Muscle of leg (tissue), 11 donors: ENCODE data around the gene KCNQ1OT1. TPM values are rescaled to one million over a fixed set of nuclear protein-coding genes. Genes with fewer than 3 reads are reported as not detected.

ENCODE experiments used
- DNase-seq: peaks from one replicate; pipeline ENCODE4 v3.0.0; 2013
- H3K27ac ChIP-seq: one replicate; pipeline ENCODE4 v1.5.1; 2013; ENCODE audit warnings: mild to moderate bottlenecking, low read length, control low read depth
- H3K27me3 ChIP-seq: one replicate; pipeline ENCODE4 v1.6.1; 2013; ENCODE audit warnings: low read length; ENCODE audit not compliant: control insufficient read depth, insufficient read depth
- H3K36me3 ChIP-seq: one replicate; pipeline ENCODE4 v1.6.1; 2013; ENCODE audit warnings: low read length; ENCODE audit not compliant: control insufficient read depth, insufficient read depth
- H3K4me1 ChIP-seq: one replicate; pipeline ENCODE4 v1.6.1; 2013; ENCODE audit warnings: low read length; ENCODE audit not compliant: control insufficient read depth, insufficient read depth
- H3K4me3 ChIP-seq: one replicate; pipeline ENCODE4 v1.5.1; 2013; ENCODE audit warnings: low read length, control low read depth
- H3K9me3 ChIP-seq: replicated peaks from 2 replicates; pipeline ENCODE4 v1.6.1; 2013; ENCODE audit warnings: low read depth, low read length; ENCODE audit not compliant: control insufficient read depth
- WGBS: methylation state at CpG from one replicate; pipeline ENCODE4 v1.1.5; 2013; ENCODE audit warnings: missing lambda C conversion rate; ENCODE audit not compliant: insufficient coverage; 5-methylcytosine and 5-hydroxymethylcytosine counted together
- polyA plus RNA-seq, 8 donors: library from polyadenylated mRNA; unstranded; fragments of 120-200 nt; gene quantifications; one replicate each; pipeline versions ENCODE4 v1.2.1 to v1.2.3, GENCODE V29; 2013; ENCODE audit warnings: inconsistent platforms in 1 of 8, low replicate concordance in 1 of 8; ENCODE audit not compliant: insufficient read length in 8 of 8, insufficient read depth in 1 of 8
- total RNA-seq: library from RNA; stranded (reverse); fragments of 120-200 nt; gene quantifications from one replicate; pipeline ENCODE4 v1.2.4, GENCODE V29; 2013

The KCNQ1OT1 gene
- total and polyA plus RNA-seq, 9 donors: 0.45 to 10.8 (median 1.00) TPM

GRCh38 chr11:2662024-2662312, 37.8 kb downstream of the KCNQ1OT1 start:
- H3K27ac ChIP-seq: peak overlapping the region; percentile 62
- H3K9me3 ChIP-seq: peaks cover 45% of the 10 kb centered on the region
- H3K4me3 ChIP-seq: no peak overlapping the region
- WGBS: 89% methylated on average over 4 of the region's 5 CpGs
- H3K27me3 ChIP-seq: no peaks in the 10 kb centered on the region
- H3K36me3 ChIP-seq: peaks cover 26% of the 10 kb centered on the region
- peaks cover 55% of the 10 kb centered on the region for H3K4me1 ChIP-seq
- no peak for DNase-seq

GRCh38 chr11:2661173-2662023, 38.4 kb downstream of the KCNQ1OT1 start:
- H3K4me3 ChIP-seq: no peak overlapping the region
- H3K27ac ChIP-seq: peak overlapping the region; percentile 62
- H3K27me3 ChIP-seq: no peaks in the 10 kb centered on the region
- H3K9me3 ChIP-seq: peaks cover 50% of the 10 kb centered on the region
- no peak for DNase-seq
- peaks cover 24% of the 10 kb centered on the region for H3K36me3 ChIP-seq
- peaks cover 51% of the 10 kb centered on the region for H3K4me1 ChIP-seq
- WGBS: 100% methylated on average over 1 of the region's 4 CpGs

DNA sequence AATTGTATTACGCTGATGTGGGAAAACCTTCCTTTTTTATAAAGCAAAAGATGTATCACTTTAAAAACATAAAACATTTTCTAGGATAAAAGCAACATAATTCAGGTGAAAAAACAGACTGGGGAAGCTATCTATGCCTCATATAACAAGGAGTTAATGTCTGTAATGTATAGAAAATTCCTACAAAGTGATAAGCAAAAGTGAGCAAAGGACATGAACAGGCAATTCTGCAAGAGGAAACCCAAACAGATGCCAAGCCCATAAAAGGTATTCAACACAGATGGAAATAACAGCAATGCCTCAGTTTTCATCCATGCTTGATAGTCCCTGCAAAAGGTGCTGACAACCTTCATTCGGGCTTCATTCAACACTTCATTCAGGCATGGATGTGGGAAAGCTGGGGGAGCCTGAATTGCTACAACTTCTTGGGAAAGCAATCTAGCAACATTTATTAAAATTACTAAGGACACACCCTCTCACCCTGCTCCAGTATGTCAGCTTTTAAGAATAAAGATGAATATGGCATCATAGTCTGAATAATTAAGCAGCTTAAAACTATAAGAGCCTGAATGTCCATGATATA, 39.3 kb downstream of the KCNQ1OT1 start:
- no CpG with 5 or more reads among the region's 2 CpGs for WGBS
- Histone ChIP-seq H3K36me3 (peaks cover 23% of the 10 kb centered on the region), H3K27ac (no peak overlapping the region), H3K9me3 (peaks cover 54% of the 10 kb centered on the region), H3K4me3 (no peak overlapping the region), H3K4me1 (peaks cover 49% of the 10 kb centered on the region), H3K27me3 (no peaks in the 10 kb centered on the region)
- no peak for DNase-seq

DNA sequence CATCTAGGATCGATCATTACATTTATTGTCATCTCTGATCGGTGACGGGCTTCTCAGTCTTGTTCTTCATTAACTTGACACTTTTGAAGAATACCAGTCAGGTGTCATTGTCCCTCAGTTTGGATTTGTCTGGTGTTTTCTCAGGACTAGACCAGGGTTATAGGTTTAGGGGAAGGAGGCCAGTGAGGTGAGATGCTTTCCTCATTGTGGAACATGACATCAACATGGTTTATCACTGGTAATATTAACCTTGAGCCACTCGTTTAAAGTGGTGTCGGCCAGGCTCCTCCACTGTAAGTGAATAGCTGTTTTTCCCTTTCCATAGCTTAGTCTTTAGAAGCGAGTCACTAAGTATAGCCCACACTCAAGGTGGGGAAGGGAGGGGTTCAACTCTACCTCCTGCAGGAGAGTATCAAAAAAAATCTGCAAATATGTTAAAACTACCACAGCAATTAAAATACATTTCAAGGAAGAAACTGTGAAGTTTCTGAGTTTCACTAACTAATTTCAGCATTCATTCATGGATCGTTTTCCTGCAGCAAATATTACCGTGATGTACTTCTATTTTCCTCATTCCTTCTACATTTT, 42.0 kb downstream of the KCNQ1OT1 start:
- Histone ChIP-seq H3K4me1 (peaks cover 52% of the 10 kb centered on the region), H3K9me3 (peaks cover 70% of the 10 kb centered on the region), H3K27me3 (no peaks in the 10 kb centered on the region), H3K27ac (no peak overlapping the region), H3K36me3 (peaks cover 5% of the 10 kb centered on the region), H3K4me3 (no peak overlapping the region)
- no CpG with 5 or more reads among the region's 8 CpGs for WGBS
- DNase-seq: no peak

GRCh38 chr11:2656859-2657258, 42.9 kb downstream of the KCNQ1OT1 start:
- H3K4me1 ChIP-seq: peaks cover 54% of the 10 kb centered on the region
- no peak overlapping the region for H3K27ac ChIP-seq
- H3K36me3 ChIP-seq: no peaks in the 10 kb centered on the region
- H3K4me3 ChIP-seq: no peak overlapping the region
- no peak for DNase-seq
- peaks cover 73% of the 10 kb centered on the region for H3K9me3 ChIP-seq
- H3K27me3 ChIP-seq: no peaks in the 10 kb centered on the region
- no CpG with 5 or more reads among the region's 1 CpG for WGBS

GRCh38 chr11:2655834-2656622, 43.8 kb downstream of the KCNQ1OT1 start:
- Histone ChIP-seq H3K27me3 (no peaks in the 10 kb centered on the region), H3K36me3 (no peaks in the 10 kb centered on the region), H3K27ac (no peak overlapping the region), H3K9me3 (peaks cover 70% of the 10 kb centered on the region), H3K4me3 (no peak overlapping the region), H3K4me1 (peaks cover 53% of the 10 kb centered on the region)
- no peak for DNase-seq
- 100% methylated on average over 1 of the region's 6 CpGs for WGBS

GRCh38 chr11:2655016-2655719, 44.6 kb downstream of the KCNQ1OT1 start:
- Histone ChIP-seq H3K36me3 (no peaks in the 10 kb centered on the region), H3K9me3 (peaks cover 71% of the 10 kb centered on the region), H3K27me3 (no peaks in the 10 kb centered on the region), H3K4me1 (peaks cover 51% of the 10 kb centered on the region), H3K4me3 (no peak overlapping the region), H3K27ac (peak overlapping the region; percentile 85)
- no peak for DNase-seq
- 100% methylated on average over 1 of the region's 6 CpGs for WGBS

DNA sequence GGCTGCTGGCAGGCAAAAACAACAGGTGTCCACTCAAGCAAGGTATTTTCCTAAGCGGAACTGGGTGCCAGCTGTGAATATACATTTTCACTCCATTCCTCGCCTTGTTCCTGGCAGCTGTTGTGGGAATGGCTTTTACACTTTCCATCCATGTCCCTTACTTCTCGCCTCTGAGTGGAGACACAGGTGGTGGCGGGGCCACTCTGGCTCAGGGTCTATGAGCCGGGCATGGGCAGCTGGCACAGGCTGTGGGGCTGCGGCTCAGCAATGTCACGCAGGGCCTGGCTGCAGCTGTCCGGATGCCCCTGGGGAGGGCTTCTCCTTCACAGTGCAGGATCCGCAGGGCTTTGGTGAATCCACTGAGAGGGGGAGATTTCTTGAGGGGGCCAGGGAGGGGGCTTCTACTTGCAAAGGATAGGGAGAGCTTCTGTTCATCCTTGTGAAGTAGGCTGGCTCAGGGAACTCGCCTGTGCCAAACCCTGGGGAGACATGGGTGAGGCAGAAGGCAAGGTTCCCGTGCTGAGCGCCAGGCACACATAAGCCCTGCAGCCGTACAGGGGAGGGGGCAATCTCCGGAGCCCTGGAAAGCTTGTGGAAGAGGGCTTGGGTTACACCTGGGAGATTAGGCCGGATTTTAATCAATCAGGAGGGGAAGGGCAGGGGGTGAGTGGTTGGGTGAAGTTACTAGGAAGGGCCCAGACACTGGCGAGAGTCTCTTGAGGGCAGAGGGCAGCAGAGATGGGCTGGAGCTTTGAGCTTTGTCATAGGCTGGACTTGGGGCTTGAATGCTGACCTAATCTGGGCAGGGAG, 45.7 kb downstream of the KCNQ1OT1 start:
- no peaks in the 10 kb centered on the region for H3K36me3 ChIP-seq
- no peak overlapping the region for H3K4me3 ChIP-seq
- no peaks in the 10 kb centered on the region for H3K27me3 ChIP-seq
- H3K9me3 ChIP-seq: peaks cover 75% of the 10 kb centered on the region
- H3K27ac ChIP-seq: peak overlapping the region; percentile 85
- DNase-seq: peak; percentile 90
- WGBS: 76% methylated on average over 14 of the region's 16 CpGs
- H3K4me1 ChIP-seq: peaks cover 51% of the 10 kb centered on the region

DNA sequence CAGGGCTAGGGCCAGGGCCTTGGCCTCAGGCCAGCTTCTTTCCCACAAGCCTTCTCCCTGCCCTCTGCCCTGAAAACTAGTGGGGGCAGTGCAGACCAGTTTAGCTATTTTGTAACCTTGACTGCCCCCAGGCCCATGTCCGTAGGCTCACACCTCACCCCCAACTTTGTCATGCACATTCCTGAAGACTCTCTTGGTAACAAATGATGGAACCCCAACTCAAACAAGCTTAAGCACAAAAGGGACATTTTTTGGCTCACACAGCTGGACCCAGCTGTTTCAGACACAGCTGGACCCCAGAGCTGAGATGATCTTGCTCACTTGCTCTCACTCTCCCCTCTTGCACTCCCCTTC, 46.6 kb downstream of the KCNQ1OT1 start:
- Histone ChIP-seq H3K4me3 (no peak overlapping the region), H3K9me3 (peaks cover 75% of the 10 kb centered on the region), H3K36me3 (no peaks in the 10 kb centered on the region), H3K27me3 (no peaks in the 10 kb centered on the region), H3K27ac (peak overlapping the region; percentile 85), H3K4me1 (peaks cover 50% of the 10 kb centered on the region)
- 42% methylated on average over 1 of the region's 1 CpG for WGBS
- DNase-seq: peak; percentile 84
